Measurements from ENCODE around the gene REN.

DNA sequence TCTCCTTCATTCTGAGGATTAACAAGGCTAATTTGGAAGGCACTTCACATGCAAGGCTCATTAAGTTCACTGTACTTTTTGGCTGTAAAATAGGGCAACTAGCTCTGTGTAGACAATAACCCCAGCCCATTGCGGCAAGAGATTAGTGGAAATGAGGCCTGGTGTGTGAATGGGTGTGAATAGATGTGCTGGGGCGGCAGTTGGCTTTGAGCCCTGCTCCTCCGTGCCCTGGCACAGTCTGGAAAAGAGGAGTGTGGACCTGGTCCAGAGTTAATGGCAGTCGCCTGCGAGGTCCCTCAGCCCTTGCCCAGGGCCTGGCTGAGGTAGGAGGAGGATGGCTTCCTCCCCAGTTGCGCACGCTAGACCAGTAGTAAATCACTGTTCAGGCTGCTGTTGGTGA is 25.3 kb upstream of the REN start:
- TF ChIP-seq, protein P1, sequence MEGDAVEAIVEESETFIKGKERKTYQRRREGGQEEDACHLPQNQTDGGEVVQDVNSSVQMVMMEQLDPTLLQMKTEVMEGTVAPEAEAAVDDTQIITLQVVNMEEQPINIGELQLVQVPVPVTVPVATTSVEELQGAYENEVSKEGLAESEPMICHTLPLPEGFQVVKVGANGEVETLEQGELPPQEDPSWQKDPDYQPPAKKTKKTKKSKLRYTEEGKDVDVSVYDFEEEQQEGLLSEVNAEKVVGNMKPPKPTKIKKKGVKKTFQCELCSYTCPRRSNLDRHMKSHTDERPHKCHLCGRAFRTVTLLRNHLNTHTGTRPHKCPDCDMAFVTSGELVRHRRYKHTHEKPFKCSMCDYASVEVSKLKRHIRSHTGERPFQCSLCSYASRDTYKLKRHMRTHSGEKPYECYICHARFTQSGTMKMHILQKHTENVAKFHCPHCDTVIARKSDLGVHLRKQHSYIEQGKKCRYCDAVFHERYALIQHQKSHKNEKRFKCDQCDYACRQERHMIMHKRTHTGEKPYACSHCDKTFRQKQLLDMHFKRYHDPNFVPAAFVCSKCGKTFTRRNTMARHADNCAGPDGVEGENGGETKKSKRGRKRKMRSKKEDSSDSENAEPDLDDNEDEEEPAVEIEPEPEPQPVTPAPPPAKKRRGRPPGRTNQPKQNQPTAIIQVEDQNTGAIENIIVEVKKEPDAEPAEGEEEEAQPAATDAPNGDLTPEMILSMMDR (IDR thresholded peaks at IDR 0.05), result no peak
- TF ChIP-seq POLR2A (IDR thresholded peaks at IDR 0.05), result no peak

Data from breast epithelium (tissue), 3 donors.